Neural cell (in vitro differentiated cells): ENCODE data around the gene CPLX1. TPM values are rescaled to one million over a fixed set of nuclear protein-coding genes. Genes with fewer than 3 reads are reported as not detected.

Source experiments
- H2AFZ ChIP-seq: fragments of 200-600, 300-800 bp; sonication (generic), shearing (Covaris generic); 2 replicates; pipeline ENCODE4 v1.6.0; 2014; ENCODE audit warnings: low read depth, mild to moderate bottlenecking, antibody characterized with exemption, low read length, moderate library complexity
- H3F3A ChIP-seq: fragments of 200-600 bp; shearing (Covaris generic); 2 replicates; pipeline ENCODE4 v1.6.1; 2016; ENCODE audit warnings: mild to moderate bottlenecking, moderate library complexity, mixed read lengths, antibody characterized with exemption, low read length; ENCODE audit not compliant: insufficient read depth, poor library complexity, severe bottlenecking
- H3K27ac ChIP-seq: fragments of 200-600, 300-800 bp; sonication (generic), shearing (Covaris generic); 2 replicates; pipeline ENCODE4 v1.5.1; 2014; ENCODE audit warnings: mild to moderate bottlenecking, low read length, moderate library complexity
- H3K27me3 ChIP-seq: fragments of 300-800, 200-600 bp; sonication (generic), shearing (Covaris generic); 2 replicates; pipeline ENCODE4 v1.6.0; 2014; ENCODE audit warnings: mild to moderate bottlenecking, low read depth, low read length, moderate library complexity; ENCODE audit not compliant: insufficient read depth
- H3K36me3 ChIP-seq: fragments of 300-800, 200-600 bp; sonication (generic), shearing (Covaris generic); 2 replicates; pipeline ENCODE4 v1.5.1; 2014; ENCODE audit warnings: mild to moderate bottlenecking, antibody characterized with exemption, low read length, moderate library complexity; ENCODE audit not compliant: insufficient read depth
- H3K4me2 ChIP-seq: fragments of 300-800, 200-600 bp; sonication (generic), shearing (Covaris generic); 2 replicates; pipeline ENCODE4 v1.6.0; 2014; ENCODE audit warnings: mild to moderate bottlenecking, low read length
- H3K4me3 ChIP-seq: fragments of 300-800, 200-600 bp; sonication (generic), shearing (Covaris generic); 2 replicates; pipeline ENCODE4 v1.5.1; 2014; ENCODE audit warnings: mild to moderate bottlenecking, low read length, moderate library complexity
- H3K79me2 ChIP-seq: fragments of 200-600 bp; shearing (Covaris generic); replicated peaks from 2 replicates; pipeline ENCODE4 v1.6.0; 2014; ENCODE audit warnings: mild to moderate bottlenecking, low read length, moderate library complexity; ENCODE audit not compliant: insufficient read depth
- H3K9ac ChIP-seq: fragments of 300-800, 200-600 bp; sonication (generic), shearing (Covaris generic); 2 replicates; pipeline ENCODE4 v1.6.1; 2016; ENCODE audit warnings: mild to moderate bottlenecking, low read length, mixed read lengths
- H3K9me2 ChIP-seq: fragments of 200-600 bp; shearing (Covaris generic); 2 replicates; pipeline ENCODE4 v1.6.1; 2016; ENCODE audit warnings: mild to moderate bottlenecking, low read length, mixed read lengths; ENCODE audit not compliant: insufficient read depth
- H3K9me3 ChIP-seq: fragments of 200-600, 300-800 bp; sonication (generic), shearing (Covaris generic); 2 replicates; pipeline ENCODE4 v1.6.1; 2016; ENCODE audit warnings: mild to moderate bottlenecking, mixed run types, low read length, moderate library complexity, mixed read lengths
- H4K20me1 ChIP-seq: fragments of 200-600 bp; shearing (Covaris generic); 2 replicates; pipeline ENCODE4 v1.6.1; 2016; ENCODE audit warnings: mild to moderate bottlenecking, mixed run types; ENCODE audit not compliant: insufficient read depth
- EP300 ChIP-seq: fragments of 450-650 bp; conservative IDR thresholded peaks from 2 replicates; pipeline ENCODE4 v1.6.1; 2014; ENCODE audit warnings: antibody characterized with exemption, mild to moderate bottlenecking, moderate library complexity; ENCODE audit not compliant: poor library complexity, severe bottlenecking
- EZH2 ChIP-seq: fragments of 200-600, 300-800 bp; shearing (Covaris generic), sonication (generic); IDR thresholded peaks from 2 replicates; pipeline ENCODE4 v1.6.1; 2014; ENCODE audit warnings: antibody characterized with exemption, low read length, borderline replicate concordance, mild to moderate bottlenecking; ENCODE audit not compliant: insufficient read depth, poor library complexity, severe bottlenecking
- MXI1 ChIP-seq: fragments of 450-650 bp; conservative IDR thresholded peaks from 2 replicates; pipeline ENCODE4 v1.6.1; 2014; ENCODE audit warnings: antibody characterized with exemption, mild to moderate bottlenecking; ENCODE audit not compliant: poor library complexity, severe bottlenecking
- POLR2AphosphoS5 ChIP-seq: IDR thresholded peaks from 2 replicates; pipeline ENCODE4 v1.6.1; 2012
- RAD21 ChIP-seq: fragments of 450-650 bp; conservative IDR thresholded peaks from 2 replicates; pipeline ENCODE4 v1.6.1; 2014; ENCODE audit warnings: antibody characterized with exemption, mild to moderate bottlenecking, moderate library complexity
- REST ChIP-seq: IDR thresholded peaks from 2 replicates; pipeline ENCODE4 v1.6.1; 2012; ENCODE audit warnings: borderline replicate concordance
- SMC3 ChIP-seq: fragments of 450-650 bp; conservative IDR thresholded peaks from 2 replicates; pipeline ENCODE4 v1.6.1; 2014; ENCODE audit warnings: antibody characterized with exemption, mild to moderate bottlenecking, moderate library complexity; ENCODE audit not compliant: poor library complexity
- TAF1 ChIP-seq: IDR thresholded peaks from 2 replicates; pipeline ENCODE4 v1.6.1; 2012; ENCODE audit warnings: low read depth
- polyA plus RNA-seq: library from polyadenylated mRNA; depleted of rRNA; stranded (reverse); fragments of >200 nt; gene quantifications from 2 replicates; pipeline ENCODE4 v1.2.3, GENCODE V29; 2014
- TF ChIP-seq, protein P1 (sequence below): fragments of 450-650 bp; IDR thresholded peaks from 2 replicates; pipeline ENCODE4 v1.5.1; 2014; ENCODE audit warnings: antibody characterized with exemption, mild to moderate bottlenecking, moderate library complexity; ENCODE audit not compliant: poor library complexity, severe bottlenecking

CPLX1 gene
- polyA plus RNA-seq, 1 donor from 2014 or later, result 7.6 TPM

GRCh38 chr4:850323-850945, 24.5 kb upstream of the CPLX1 start:
- Histone ChIP-seq H3K79me2 (no peaks in the 10 kb centered on the region), H3K9ac (no peak overlapping the region), H3K27ac (no peak overlapping the region), H3K4me3 (no peak overlapping the region), H3K36me3 (no peaks in the 10 kb centered on the region), H3K27me3 (no peaks in the 10 kb centered on the region), H2AFZ (no peak overlapping the region), H3K9me3 (no peaks in the 10 kb centered on the region), H4K20me1 (no peaks in the 10 kb centered on the region), H3K9me2 (no peaks in the 10 kb centered on the region), H3F3A (no peaks in the 10 kb centered on the region), H3K4me2 (no peak overlapping the region)
- TF ChIP-seq POLR2AphosphoS5 (no peak), TAF1 (no peak), RAD21 (no peak), SMC3 (no peak), MXI1 (no peak), EZH2 (no peak), EP300 (no peak), REST (no peak)
- TF ChIP-seq, protein P1, sequence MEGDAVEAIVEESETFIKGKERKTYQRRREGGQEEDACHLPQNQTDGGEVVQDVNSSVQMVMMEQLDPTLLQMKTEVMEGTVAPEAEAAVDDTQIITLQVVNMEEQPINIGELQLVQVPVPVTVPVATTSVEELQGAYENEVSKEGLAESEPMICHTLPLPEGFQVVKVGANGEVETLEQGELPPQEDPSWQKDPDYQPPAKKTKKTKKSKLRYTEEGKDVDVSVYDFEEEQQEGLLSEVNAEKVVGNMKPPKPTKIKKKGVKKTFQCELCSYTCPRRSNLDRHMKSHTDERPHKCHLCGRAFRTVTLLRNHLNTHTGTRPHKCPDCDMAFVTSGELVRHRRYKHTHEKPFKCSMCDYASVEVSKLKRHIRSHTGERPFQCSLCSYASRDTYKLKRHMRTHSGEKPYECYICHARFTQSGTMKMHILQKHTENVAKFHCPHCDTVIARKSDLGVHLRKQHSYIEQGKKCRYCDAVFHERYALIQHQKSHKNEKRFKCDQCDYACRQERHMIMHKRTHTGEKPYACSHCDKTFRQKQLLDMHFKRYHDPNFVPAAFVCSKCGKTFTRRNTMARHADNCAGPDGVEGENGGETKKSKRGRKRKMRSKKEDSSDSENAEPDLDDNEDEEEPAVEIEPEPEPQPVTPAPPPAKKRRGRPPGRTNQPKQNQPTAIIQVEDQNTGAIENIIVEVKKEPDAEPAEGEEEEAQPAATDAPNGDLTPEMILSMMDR, result no peak

- Histone ChIP-seq H3K4me3 (no peak overlapping the region), H3K9me2 (no peaks in the 10 kb centered on the region), H4K20me1 (no peaks in the 10 kb centered on the region), H3K36me3 (no peaks in the 10 kb centered on the region), H3F3A (no peaks in the 10 kb centered on the region), H3K9me3 (no peaks in the 10 kb centered on the region), H3K9ac (no peak overlapping the region), H3K27me3 (no peaks in the 10 kb centered on the region), H3K79me2 (no peaks in the 10 kb centered on the region), H2AFZ (no peak overlapping the region), H3K27ac (no peak overlapping the region), H3K4me2 (no peak overlapping the region)
- no peak for TF ChIP-seq EP300
- no peak for TF ChIP-seq SMC3
- TF ChIP-seq, protein P1, result no peak
- no peak for TF ChIP-seq REST
Observed at GRCh38 chr4:849478-850175, 23.7 kb upstream of the CPLX1 start.
